A549 (cell line): ENCODE data around the gene TTC32.

Experiments used
- CBX8 ChIP-seq: fragments of 200-600 bp; sonication (generic); IDR thresholded peaks from 2 replicates; pipeline ENCODE4 v1.6.1; 2016
- CHD2 ChIP-seq: fragments of 150-350 bp; IDR thresholded peaks from 2 replicates; pipeline ENCODE4 v1.6.1; 2014; ENCODE audit warnings: low read length; ENCODE audit not compliant: partially characterized antibody
- CTCF ChIP-seq: fragments of >200 bp; sonication (Bioruptor Twin); formaldehyde crosslinking; IDR thresholded peaks from 3 replicates; pipeline ENCODE4 v1.5.1; 2016
- JUN ChIP-seq, 2 experiments: fragments of >200 bp; sonication (Bioruptor Twin); formaldehyde crosslinking; IDR thresholded peaks; 2 replicates in 1 of 2; 3 replicates in 1 of 2; pipeline ENCODE4 v1.6.1; 2016 to 2017
- JUNB ChIP-seq: fragments of >200 bp; sonication (Bioruptor Twin); formaldehyde crosslinking; IDR thresholded peaks from 2 replicates; pipeline ENCODE4 v1.6.1; 2016
- RAD21 ChIP-seq, 2 experiments: fragments of >200 bp in 1 of 2; sonication (Bioruptor Twin) in 1 of 2; formaldehyde crosslinking in 1 of 2; IDR thresholded peaks in 1 of 2; conservative IDR thresholded peaks in 1 of 2; 2 replicates in 1 of 2; 3 replicates in 1 of 2; pipeline ENCODE4 v1.6.1; 2012 to 2018; ENCODE audit warnings: inconsistent platforms in 1 of 2
- RCOR1 ChIP-seq: fragments of 150-350 bp; IDR thresholded peaks from 2 replicates; pipeline ENCODE4 v1.6.1; 2014; ENCODE audit warnings: antibody characterized with exemption, low read length, low read depth
- RFX5 ChIP-seq: fragments of 450-650 bp; IDR thresholded peaks from 2 replicates; pipeline ENCODE4 v1.7.1; 2014; ENCODE audit warnings: antibody characterized with exemption, mild to moderate bottlenecking, moderate library complexity

- TF ChIP-seq JUNB (no peak), CTCF (no peak), RAD21 (conservative IDR thresholded peaks at IDR 0.05 in 1 of 2, IDR thresholded peaks at IDR 0.05 in 1 of 2) (no peak), CHD2 (no peak), CBX8 (no peak), RCOR1 (no peak), RFX5 (no peak), JUN (IDR thresholded peaks at IDR 0.05) (no peak)
Observed at GRCh38 chr2:19878268-19879046, 23.3 kb downstream of the TTC32 start.
